DMS 273 (cell line): ENCODE data around the gene KCNJ4.
A peak's percentile ranks its signal among the peaks of the same experiment; 100 is the strongest.

Experiments used
- DNase-seq: peaks from one replicate; lab custom pipeline; 2025; ENCODE audit not compliant: unreplicated experiment; lab: John Stamatoyannopoulos, UW

The KCNJ4 gene

DNA sequence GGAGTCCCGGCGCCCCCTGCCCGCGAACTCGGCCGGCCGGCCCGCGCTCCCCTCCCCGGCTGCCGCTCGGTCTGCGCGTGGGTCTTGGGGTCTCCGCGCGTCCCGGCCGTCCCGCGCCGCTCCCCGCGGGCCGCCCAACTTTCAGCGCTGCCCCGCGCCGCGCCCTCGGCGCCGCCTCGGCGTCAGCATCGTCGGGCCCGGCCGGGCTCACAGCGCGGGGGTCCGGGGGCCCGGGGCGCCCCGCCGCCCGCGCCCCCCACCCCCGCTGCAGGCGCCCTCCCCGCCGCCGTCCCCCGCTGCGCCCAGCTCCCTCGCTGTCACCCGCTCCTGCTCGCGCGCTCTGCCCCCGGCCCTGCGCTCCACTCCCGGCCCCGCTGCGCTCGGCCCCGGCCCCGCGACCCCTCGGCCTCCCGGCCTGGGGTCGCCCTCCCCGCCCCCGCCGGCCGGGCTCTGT is at the start of gene KCNJ4:
TSS of gene KCNJ4 (minus strand) at position 124 of the 454 bp plus-strand sequence. CDS start 27,067 bp downstream, outside the sequence.
- DNase-seq: no peak

- DNase-seq: no peak
These were observed 48.0 kb upstream of the KCNJ4 start for GRCh38 chr22:38503021-38503420.

- no peak for DNase-seq
These were observed 47.0 kb upstream of the KCNJ4 start for GRCh38 chr22:38501797-38502672.

GRCh38 chr22:38497869-38498268 is 42.9 kb upstream of the KCNJ4 start:
- DNase-seq: no peak

- DNase-seq: no peak
These were observed 39.9 kb upstream of the KCNJ4 start for GRCh38 chr22:38494939-38495338.

DNA sequence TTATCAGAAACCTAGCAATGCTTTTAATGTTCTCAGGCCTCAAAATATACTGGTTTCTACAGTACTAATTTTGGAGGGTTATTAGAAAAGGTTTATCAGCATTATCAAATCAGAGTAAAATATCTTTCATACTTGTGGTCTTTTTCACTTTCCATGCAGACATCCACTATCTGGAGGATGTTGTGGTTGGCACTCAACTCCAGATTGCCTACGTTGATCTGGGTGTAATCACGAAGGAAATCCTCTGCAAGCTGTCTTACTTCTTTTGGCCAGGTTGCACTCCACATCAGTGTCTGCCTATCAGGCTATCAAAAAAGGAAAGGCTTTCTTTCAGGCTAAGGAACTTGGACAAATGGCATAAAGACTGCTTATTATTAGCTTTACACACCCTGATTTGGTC is 39.5 kb upstream of the KCNJ4 start:
- DNase-seq: no peak

DNA sequence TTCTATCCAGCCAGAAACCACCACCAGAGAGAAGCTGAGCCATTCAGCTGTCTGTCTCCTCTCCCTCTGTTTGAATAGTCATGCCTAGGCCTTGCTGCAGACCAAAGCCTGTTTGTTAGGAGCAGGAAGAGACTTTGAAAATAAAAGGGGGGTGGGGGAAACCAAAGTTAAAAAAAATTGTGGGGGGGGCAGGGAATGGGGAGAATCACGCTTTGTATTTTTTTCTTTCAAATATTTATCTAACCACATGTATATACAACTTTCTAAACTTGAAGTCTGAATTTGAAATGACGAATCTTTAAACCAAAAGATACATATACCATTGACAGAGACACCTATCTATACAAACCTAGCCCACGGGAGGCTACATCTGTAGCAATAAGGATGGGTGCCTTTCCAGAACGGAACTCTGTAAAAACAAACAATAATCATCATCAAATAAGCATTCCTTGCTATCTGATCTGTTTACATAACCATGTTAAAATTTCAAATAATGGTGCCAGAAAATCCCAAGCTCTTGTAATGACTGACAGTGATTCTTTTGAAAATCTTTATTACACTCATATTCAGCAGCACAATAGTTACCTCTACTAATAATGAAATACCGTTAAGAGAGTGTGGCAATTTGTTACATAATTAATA is 36.8 kb upstream of the KCNJ4 start:
- DNase-seq: no peak

- peak; percentile 60 for DNase-seq
These were observed 35.9 kb upstream of the KCNJ4 start for GRCh38 chr22:38490915-38491314.

- DNase-seq: no peak
These were observed 35.5 kb upstream of the KCNJ4 start for GRCh38 chr22:38490475-38490874.

DNA sequence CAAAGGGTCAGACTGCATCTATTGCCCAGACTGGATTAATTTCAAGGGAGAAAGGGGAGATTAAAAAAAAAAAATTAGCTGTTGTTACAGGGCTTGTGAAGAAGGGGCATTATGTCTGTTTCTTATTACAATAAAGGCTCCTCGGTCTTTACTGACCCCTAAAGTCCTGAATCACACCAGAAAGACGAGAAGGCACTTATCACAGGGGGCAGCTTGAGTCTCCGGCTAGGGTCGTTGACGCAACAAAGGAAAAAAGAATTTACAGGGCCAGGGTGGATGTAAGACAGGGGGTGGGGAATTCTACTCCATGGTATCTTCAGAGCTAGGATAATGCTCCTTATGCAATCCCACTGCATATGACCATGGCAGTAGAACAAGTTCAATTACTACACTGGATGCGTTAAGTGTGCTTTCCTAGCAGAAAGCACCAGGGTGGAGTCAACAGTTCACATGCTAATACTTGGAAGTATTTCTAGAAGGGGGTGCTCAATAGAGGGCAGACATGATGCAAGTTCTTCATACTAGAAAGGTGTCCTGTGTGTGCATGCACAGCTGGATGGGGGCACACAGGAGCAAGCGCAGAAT is 34.7 kb upstream of the KCNJ4 start:
- no peak for DNase-seq

DNA sequence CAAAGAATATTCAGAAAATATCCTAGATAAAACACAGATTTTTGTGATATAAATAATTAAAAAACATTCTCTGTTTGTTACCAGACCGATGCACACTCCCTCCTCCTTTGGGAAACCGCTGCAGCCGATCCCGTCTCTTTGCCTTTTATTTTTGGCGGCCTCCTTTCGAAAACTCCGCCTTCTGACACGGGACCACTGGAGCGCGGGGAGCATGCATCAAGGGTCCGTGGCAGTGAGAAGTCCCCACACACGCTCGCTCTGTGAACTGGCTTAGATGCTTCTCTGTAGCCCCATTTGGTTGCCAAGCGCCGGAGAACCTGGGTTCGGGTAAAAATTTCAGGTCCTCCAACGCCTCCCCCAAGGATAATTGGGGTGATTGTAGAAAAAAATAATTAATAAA is 34.1 kb upstream of the KCNJ4 start:
- no peak for DNase-seq

DNA sequence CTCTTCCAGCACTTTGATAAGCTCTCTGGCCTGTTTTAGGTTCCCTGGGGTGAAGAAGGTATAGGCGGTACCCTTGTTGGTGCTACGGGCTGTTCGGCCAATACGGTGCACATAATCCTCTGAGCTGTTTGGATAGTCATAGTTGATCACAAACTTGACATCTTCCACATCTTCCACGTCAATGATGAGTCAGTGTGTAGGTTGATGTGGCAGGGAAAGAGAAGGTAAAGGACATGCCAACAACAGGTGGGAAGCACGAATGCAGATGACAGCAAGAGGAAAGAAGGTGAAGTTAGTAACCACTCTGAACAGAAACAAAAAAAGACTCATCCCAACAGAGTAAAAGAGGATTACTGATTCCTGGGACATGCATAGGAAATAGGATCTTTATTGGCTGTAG is 32.9 kb upstream of the KCNJ4 start:
- no peak for DNase-seq

DNA sequence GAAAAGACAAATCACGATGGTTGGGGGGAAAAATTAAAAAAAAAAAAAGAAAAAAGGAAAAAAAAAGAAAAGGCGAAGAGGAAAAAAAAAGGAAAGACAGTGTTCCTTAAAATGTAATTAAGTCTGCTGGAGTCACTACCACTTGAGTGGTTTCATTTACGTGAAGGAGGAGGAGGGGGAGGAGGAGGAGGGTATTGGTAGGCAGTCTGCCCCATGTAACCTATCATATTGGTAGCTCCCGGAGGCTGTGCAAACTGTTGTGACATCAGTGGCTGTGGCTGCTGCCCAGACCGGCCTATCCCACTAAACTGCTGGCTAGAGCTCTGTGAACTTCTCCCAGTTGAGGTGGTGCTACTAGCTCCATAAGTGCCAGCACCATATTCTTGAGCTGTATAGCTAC is 30.8 kb upstream of the KCNJ4 start:
- no peak for DNase-seq

GRCh38 chr22:38484244-38484643 is 29.2 kb upstream of the KCNJ4 start:
- no peak for DNase-seq

- no peak for DNase-seq
These were observed 27.8 kb upstream of the KCNJ4 start for GRCh38 chr22:38482662-38483308.

DNA sequence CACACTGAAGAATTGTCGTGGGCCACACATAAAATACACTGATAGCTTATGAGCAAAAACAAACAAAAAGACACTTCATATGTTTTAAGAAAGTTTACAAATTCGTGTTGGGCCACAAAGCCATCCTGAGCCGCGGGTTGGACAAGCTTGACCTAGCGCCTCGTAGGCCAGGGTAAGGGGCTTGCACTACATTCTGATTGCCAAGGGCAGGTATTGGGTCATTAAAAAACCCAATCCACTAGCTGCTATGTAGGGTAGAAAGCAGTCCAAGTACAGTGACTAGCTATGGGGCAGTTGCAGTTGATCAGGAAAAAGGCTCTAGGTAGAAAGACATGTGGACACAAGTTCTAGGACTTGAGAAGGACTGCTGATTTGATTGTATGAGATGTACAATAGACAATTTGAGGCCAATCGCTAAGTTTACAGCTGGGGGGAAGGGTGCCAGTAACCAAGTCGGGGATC is 26.9 kb upstream of the KCNJ4 start:
- no peak for DNase-seq

GRCh38 chr22:38481162-38481870 is 26.3 kb upstream of the KCNJ4 start:
- no peak for DNase-seq

GRCh38 chr22:38479096-38479837 is 24.3 kb upstream of the KCNJ4 start:
- DNase-seq: no peak

DNA sequence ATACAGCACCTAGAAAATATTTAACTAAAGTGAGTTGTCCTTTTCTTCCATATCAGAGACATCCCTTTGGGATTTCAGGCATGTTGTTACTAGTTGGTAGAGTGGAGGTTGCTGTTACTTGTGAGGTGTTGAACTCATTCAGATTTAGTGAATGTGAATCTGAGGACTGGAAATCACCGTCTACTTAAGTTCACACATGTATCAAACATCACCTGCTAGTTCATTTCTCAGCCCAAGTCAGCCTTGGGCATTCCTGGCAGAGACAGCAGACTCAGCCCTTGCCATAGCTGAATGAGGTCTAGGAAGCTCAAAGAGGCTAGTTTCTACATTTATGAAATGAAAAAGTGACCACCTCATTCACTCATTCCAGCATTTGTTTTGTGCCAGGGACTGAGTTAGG is 22.6 kb upstream of the KCNJ4 start:
- no peak for DNase-seq

DNA sequence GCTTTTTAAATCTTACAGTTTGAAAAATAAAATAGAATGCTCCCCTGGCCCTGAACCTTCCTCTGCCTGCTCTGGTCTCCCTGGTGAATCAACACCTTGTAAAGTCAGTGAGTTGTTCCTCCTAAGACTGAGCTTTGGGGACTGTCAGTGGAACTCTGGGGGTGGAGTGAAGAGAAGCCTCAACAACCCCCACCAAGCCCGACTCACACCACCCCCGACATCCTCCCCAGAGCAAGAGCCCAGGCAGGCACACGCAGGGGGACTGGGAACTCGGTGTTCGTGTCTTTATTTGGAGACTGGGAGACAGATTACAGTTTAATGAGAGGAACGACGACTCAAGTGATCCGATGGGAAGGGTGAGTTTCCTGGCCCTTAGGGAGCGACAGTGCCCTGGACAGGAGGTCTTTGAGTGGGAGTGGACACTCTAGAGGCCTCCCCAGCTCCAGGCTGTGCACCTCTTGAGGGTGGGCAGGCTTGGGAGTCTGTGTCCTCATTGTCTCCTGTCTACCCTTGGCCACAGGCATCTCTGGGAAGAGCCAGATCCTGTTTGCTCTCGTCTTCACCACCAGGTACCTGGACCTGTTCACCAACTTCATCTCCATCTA is 19.1 kb upstream of the KCNJ4 start:
- DNase-seq: no peak
